GM19468 (cell line): ENCODE measurements around the gene PBX1.

Experiments used
- ATAC-seq: cut with Tn5 transposase; IDR thresholded peaks from one replicate; pipeline ENCODE4 v1.9.1; 2021; ENCODE audit warnings: mild to moderate bottlenecking, moderate library complexity, moderate number of reproducible peaks; ENCODE audit not compliant: unreplicated experiment; ENCODE audit errors: extremely low read depth

Gene PBX1

GRCh38 chr1:164769486-164770130, 210.6 kb downstream of the PBX1 start:
- ATAC-seq = no peak

DNA sequence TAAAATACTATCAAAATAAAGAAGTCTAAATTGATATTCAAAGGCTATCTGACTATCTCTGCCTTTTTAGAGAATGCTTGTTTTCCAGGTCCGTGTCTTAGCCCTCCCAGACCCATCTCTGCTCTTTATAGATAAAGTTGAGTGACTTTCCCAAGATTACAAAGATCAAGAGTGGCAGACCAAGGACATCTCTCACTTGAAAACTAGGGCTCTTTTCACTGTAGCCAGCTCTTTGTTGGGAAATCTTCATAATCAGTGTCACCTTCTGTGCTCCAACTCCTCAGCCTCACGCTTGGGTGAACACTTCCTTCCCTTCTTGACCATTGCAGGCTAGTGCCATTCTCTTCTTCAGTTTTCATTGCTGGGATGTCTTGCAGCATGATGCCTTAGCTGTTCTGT, 211.1 kb downstream of the PBX1 start:
- ATAC-seq = no peak

GRCh38 chr1:164771041-164771618, 212.1 kb downstream of the PBX1 start:
- ATAC-seq = no peak

DNA sequence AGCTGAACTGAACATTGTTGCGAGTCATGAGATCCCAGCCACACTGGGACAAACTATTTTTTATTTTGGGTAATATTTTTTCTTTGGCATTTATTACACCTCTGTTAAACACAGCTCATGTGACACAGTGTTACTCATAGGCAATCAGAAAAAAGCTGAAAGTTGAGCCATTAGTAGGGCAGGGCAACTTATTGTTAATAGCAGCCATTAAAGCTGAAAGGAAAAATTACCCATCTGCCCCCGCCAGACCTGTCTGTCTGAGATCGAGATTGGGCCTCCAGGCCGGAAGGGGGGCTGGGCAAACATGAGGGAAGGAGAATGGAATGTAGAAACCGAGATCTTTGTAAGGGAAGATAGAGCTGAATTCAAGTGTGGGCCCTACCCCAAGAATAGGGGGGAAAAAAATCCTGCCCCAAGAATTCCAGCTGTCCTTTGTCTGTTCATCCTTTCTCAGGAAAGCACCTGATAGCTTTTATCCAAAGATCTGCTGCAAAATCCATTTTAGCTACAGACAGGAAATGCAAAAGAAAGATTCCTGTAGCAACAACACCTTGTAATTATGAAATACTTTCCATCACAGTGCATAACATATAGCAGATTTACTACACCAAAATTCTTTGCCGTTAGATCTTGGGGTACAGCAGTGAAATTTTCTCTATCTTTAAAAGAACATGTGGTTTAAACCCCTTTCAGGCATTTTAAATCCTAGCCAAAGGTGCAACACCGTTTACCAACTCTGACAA, 212.8 kb downstream of the PBX1 start:
- ATAC-seq = no peak

DNA sequence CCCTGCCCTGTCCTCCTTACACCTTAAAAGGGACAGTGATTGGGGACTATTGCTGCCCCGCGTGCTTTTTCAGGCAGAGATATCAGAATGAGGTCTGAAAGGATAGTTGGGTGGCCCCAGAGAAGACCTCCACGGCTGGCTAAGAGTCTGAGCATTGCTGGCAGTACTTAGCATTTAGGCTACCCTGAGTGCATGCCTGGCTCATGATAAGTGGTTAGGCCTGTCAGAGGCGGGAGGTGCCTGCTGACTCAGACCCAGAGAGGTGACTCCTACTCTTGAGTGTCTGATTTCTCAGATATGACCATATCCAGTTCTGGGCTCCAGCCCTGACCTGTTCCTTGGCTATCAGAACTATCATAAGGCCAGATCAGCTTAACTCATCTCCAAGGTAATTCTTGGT, 213.7 kb downstream of the PBX1 start:
- ATAC-seq = peak; percentile 52

- ATAC-seq = no peak
Measured at GRCh38 chr1:164773102-164773501, 214.1 kb downstream of the PBX1 start.

DNA sequence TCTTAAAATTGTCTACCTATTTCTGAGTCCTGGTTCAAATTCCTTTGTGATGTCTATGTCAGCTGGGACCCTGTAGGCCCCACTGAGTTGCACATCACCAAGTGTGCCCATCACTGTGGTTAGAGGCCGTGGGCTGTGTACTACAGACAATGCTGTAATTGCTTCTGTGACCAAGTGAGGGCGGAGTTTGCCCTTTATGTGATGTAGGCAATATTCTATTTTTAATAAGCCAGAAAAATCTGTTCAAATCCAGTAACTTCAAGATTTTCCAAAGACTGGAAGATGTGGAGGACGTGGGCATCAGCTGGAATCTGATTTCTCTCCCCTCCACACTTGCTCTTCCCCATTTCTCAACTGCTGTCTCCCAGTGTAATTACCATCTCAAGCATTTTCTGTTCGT, 215.4 kb downstream of the PBX1 start:
- ATAC-seq = no peak

GRCh38 chr1:164774819-164775654, 216.1 kb downstream of the PBX1 start:
- no peak for ATAC-seq

- ATAC-seq = no peak
Measured at GRCh38 chr1:164777518-164777917, 218.5 kb downstream of the PBX1 start.

- no peak for ATAC-seq
Measured at GRCh38 chr1:164779376-164779775, 220.4 kb downstream of the PBX1 start.

DNA sequence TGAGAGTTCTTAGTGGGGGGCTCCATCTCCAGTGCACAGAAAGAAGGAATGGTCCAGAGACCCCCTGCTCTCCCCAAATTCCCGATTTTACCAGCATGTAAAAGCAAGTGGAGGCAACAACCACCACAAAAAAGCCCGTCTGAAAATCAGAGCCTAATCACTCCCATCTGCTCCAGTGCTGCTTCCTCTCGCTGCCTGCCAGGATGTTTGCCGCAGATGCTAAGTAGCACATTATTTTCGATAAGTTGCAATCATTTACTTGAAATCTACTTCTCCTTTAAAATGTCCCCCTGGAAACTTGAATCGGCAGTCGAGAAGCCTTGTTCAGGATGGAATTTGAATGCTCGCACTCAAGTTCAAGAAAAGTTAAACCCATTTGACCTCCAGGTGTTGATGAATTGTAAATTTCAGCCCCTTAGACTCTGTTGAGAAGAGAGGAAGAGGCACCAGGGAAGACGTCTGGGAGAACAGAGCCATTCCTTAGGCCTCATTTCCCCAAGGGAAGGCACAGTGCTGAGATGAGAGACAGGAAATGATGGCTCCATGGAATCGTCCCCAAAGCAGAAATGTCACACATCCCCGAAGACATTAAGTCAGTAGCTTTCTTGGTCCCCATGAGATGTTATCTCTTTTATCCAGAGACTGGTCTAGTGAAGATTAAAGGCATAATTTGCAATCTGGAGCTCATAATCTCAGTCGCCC, 221.3 kb downstream of the PBX1 start:
- ATAC-seq = no peak

DNA sequence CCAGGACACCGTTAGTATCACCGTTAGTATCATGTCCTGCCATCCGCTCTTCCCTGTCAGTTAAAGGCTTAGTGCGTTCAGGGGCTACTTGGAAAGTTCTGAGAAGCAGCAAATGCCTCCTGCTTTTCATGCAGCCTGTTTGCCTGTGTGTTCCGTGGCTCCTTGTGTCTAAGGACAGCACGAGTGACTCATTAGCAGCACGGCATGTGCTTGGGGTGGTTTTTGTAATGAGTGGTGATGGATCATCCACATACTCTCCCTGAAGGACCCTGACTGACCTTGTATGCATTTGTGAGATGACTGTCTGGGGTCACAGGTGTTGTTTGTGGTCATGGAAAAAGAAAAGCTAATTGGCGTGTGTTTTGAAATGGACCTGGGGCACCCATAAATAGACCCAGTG, 221.9 kb downstream of the PBX1 start:
- ATAC-seq = no peak

DNA sequence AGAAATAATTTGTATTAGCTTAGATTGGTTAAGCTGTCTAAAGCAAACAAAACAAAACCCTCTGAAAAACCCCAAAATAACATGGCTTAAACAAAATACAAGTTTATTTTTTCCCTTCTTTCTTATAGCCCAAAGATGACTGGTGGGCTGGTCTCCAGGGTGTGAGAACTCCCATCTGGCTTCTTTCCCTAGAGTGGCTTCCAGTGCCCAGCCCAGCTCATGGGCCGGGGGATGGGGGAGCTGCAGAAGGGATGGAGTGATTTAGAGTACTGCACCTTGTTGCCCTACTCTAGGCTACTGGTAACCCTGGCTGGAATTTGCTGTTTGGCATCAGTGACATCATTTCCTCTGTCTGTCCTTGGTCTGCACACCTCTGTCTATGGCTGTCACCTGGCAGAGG, 223.0 kb downstream of the PBX1 start:
- ATAC-seq = no peak

- ATAC-seq = no peak
Measured at GRCh38 chr1:164783778-164784555, 225.0 kb downstream of the PBX1 start.

DNA sequence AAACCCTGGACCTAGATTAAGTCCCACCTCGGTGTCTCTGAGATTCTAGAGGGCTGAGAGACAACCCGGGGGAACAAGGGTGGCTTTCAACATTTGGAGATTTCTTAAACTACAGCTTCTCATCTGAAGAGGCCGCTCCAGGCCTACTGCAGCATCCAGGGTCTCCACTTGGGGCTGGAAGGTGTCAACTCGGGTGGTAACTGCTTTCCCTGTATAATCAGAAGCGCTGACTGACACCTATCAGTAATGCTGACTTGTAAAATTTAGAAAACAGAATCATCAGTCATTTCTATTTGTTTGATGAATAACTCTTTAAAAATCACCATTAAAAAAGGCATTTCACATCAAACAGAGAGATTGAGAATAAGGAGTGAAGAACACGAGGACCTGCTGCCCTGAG, 226.0 kb downstream of the PBX1 start:
- no peak for ATAC-seq

- ATAC-seq = no peak
Measured at GRCh38 chr1:164785841-164786534, 227.0 kb downstream of the PBX1 start.

DNA sequence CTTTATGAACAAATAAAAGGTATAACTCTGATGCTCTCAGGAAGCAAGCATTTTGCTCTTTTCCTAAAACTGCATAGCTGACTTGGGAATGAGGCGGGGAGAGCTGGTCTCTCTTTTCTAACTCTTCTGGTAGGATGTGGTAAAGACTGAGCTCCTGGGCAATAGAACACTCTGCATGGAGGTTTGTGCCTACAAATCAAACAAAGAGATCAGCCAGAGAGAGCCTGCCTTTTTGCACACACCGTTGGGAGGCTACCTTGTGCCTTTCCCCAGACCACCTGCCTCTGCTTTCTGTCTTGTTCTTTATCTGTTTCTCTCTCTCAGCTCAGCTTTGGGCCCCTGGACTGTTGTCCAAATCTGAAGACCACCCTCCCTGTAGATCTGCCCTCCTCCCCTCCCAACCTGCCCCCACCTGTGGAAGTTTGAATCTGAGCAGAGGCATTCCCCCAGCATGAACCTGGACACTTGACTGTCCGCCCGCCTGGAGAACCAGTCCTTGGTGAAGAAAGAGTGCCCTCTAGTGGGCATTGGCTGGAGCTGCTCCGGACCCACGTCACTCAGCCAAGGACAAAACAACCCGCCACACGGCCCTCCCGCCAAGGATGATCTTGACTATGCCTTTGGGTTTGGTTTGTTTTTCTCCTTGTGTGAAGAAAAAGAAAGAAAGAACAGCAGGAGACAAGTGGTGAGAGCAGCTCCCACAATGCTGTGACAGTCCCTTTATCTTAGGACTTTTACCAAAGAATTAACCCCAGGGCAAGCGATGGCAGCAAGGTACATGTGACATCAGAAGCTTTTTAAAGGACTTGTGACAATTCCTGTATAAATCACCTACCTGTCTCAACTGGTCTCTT, 228.2 kb downstream of the PBX1 start:
- ATAC-seq = peak; percentile 92

- ATAC-seq = no peak
Measured at GRCh38 chr1:164787834-164788231, 228.8 kb downstream of the PBX1 start.
